Body of pancreas (tissue), 4 donors: ENCODE measurements around the gene TMEM106C. TPM values are rescaled to one million over a fixed set of nuclear protein-coding genes. Genes with fewer than 3 reads are reported as not detected.
A peak's percentile ranks its signal among the peaks of the same experiment; 100 is the strongest.

Experiments
- ATAC-seq: fragments of 150-250 bp; one replicate; pipeline ENCODE4 v1.9.1; 2016
- DNase-seq, 4 donors: peaks; one replicate each; pipeline ENCODE4 v3.0.0-alpha.2; 2019
- H3K27ac ChIP-seq, 4 donors: fragments of 200-600 bp; sonication (generic); 1 replicate in 3 of 4; 2 replicates in 1 of 4; pipeline versions ENCODE4 v1.5.1 to v1.6.1; 2016 to 2019; ENCODE audit warnings: mild to moderate bottlenecking in 1 of 4, mixed read lengths in 1 of 4, moderate library complexity in 1 of 4
- H3K27me3 ChIP-seq, 2 donors: fragments of 200-600 bp; sonication (generic); one replicate each; pipeline ENCODE4 v1.6.0; 2016; ENCODE audit warnings: mild to moderate bottlenecking in 1 of 2
- H3K36me3 ChIP-seq, 2 donors: fragments of 200-600 bp; sonication (generic); replicated peaks in 1 of 2; 2 replicates each; pipeline ENCODE4 v1.5.1; 2016; ENCODE audit warnings: low read depth in 2 of 2; ENCODE audit not compliant: insufficient read depth in 1 of 2
- H3K4me1 ChIP-seq: fragments of 200-600 bp; sonication (generic); one replicate; pipeline ENCODE4 v1.6.0; 2016
- H3K4me3 ChIP-seq, 2 donors: fragments of 200-600 bp; sonication (generic); 1 replicate in 1 of 2; 2 replicates in 1 of 2; pipeline ENCODE4 v1.5.1; 2016 to 2019
- H3K9me3 ChIP-seq, 3 donors: fragments of 200-600 bp; sonication (generic); 1 replicate in 2 of 3; 2 replicates in 1 of 3; pipeline ENCODE4 v1.5.1; 2016
- POLR2A ChIP-seq, 3 donors: fragments of 450-650 bp; IDR thresholded peaks; one replicate each; pipeline ENCODE4 v1.6.1; 2016; ENCODE audit warnings: antibody characterized with exemption in 3 of 3, mild to moderate bottlenecking in 2 of 3
- WGBS, 2 donors: methylation state at CpG; one replicate each; pipeline ENCODE4 v1.1.5; 2017; 5-methylcytosine and 5-hydroxymethylcytosine counted together
- intact Hi-C: fragments of 100-400 bp; cut with DNase I; formaldehyde crosslinking; loops from one replicate; pipeline ENCODE4 v1.15.1; 2023
- total RNA-seq, 2 donors: library from RNA; depleted of rRNA; stranded (reverse); fragments of >200 nt; gene quantifications; one replicate each; pipeline ENCODE4 v1.1.0, GENCODE V29; 2016
- TF ChIP-seq, protein P1 (sequence below), 7 experiments: fragments of 450-650 bp in 4 of 7; fragments of 200-600 bp in 3 of 7; sonication (generic) in 3 of 7; IDR thresholded peaks; one replicate each; pipeline ENCODE4 v1.5.1; 2016 to 2019; ENCODE audit warnings: antibody characterized with exemption in 7 of 7

Gene TMEM106C
- total RNA-seq, 2 donors from 2014 or later, result 38.2 to 47.0 TPM

DNA sequence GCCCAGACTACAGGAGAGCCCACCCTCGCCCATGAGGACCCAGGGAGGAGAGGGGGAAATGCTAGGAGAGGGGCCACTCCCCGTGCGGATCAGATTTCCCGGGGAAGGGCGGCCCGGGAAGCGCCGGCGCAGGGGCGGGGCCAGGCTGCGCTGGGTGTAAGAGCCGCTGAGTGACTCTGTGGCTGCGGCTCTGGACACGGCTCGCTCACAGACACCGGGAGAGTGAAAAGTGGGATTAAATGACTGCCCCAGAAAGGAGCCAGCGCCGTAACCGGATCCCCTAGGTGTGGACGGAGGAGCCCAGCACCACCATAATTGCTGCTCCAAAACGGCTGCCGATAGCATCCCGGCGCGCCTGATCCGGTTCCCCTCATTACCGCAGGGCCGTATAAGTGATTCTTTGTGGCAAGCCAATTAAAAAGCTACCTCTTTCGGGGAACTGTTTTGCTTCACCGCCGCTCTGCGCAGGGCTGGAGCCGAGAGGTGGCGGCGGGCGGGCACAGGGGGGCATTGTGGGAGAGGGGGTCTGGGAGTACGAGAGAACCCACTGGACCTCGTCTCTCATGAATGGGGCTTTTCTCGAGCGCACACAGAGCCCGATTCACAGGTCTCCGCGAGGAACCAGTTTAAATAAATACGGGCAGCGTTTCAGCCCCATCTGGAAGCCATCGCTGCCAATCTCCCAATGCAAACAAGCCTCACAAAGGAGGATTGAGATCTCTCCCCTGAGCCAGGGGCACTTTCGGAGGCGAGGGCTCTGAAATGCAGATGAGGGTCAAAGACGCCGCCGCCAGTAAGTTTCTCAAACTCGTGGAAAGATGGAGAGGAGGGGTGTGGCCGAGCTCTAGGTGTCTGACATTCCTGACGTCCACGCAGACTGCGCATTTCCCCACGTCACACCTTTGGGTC is 38.4 kb downstream of the TMEM106C start:
- TF ChIP-seq, protein P1, sequence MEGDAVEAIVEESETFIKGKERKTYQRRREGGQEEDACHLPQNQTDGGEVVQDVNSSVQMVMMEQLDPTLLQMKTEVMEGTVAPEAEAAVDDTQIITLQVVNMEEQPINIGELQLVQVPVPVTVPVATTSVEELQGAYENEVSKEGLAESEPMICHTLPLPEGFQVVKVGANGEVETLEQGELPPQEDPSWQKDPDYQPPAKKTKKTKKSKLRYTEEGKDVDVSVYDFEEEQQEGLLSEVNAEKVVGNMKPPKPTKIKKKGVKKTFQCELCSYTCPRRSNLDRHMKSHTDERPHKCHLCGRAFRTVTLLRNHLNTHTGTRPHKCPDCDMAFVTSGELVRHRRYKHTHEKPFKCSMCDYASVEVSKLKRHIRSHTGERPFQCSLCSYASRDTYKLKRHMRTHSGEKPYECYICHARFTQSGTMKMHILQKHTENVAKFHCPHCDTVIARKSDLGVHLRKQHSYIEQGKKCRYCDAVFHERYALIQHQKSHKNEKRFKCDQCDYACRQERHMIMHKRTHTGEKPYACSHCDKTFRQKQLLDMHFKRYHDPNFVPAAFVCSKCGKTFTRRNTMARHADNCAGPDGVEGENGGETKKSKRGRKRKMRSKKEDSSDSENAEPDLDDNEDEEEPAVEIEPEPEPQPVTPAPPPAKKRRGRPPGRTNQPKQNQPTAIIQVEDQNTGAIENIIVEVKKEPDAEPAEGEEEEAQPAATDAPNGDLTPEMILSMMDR (IDR thresholded peaks at IDR 0.05), result no peak
- no peak for TF ChIP-seq POLR2A (IDR thresholded peaks at IDR 0.05)
- H3K4me3 ChIP-seq, result no peak overlapping the region
- no peaks in the 10 kb centered on the region for H3K9me3 ChIP-seq
- H3K27ac ChIP-seq, result no peak overlapping the region
- H3K36me3 ChIP-seq, result no peaks in the 10 kb centered on the region
- intact Hi-C loops, result no loop called here
- H3K27me3 ChIP-seq, result peaks cover 0 to 35% of the 10 kb centered on the region in 2 donors
- H3K4me1 ChIP-seq, result peaks cover 44% of the 10 kb centered on the region
- WGBS, 2 donors, result 1 to 3% methylated on average over 25 to 57 of the region's 57 CpGs
- peak; percentile 66 for ATAC-seq
- peak; percentile 17 to 58 (median 32) for DNase-seq

DNA sequence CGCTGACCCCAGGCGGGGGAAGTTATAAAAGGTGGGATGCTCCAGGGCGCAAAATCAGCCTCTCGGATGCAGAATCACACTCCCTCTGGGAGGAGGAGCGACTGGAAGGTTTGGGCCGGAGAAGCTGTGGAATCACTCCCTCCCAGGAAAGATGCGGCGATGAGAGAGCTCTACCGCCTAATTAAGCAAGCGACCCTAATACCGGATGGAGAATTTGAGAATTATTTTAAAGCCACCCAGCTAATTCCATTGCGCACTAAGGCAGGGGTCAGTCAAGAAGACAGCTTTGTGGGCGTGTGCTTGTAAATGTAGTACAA is 39.0 kb downstream of the TMEM106C start:
- no peak for DNase-seq
- H3K36me3 ChIP-seq, result no peaks in the 10 kb centered on the region
- no peak overlapping the region for H3K4me3 ChIP-seq
- intact Hi-C loops, result no loop called here
- no peaks in the 10 kb centered on the region for H3K9me3 ChIP-seq
- no peak overlapping the region for H3K27ac ChIP-seq
- H3K27me3 ChIP-seq, result peaks cover 0 to 35% of the 10 kb centered on the region in 2 donors
- H3K4me1 ChIP-seq, result peaks cover 44% of the 10 kb centered on the region
- no peak for ATAC-seq
- 5 to 11% methylated on average over 11 to 13 of the region's 13 CpGs for WGBS, 2 donors
- TF ChIP-seq, protein P1 (IDR thresholded peaks at IDR 0.05), result no peak
- no peak for TF ChIP-seq POLR2A (IDR thresholded peaks at IDR 0.05)

DNA sequence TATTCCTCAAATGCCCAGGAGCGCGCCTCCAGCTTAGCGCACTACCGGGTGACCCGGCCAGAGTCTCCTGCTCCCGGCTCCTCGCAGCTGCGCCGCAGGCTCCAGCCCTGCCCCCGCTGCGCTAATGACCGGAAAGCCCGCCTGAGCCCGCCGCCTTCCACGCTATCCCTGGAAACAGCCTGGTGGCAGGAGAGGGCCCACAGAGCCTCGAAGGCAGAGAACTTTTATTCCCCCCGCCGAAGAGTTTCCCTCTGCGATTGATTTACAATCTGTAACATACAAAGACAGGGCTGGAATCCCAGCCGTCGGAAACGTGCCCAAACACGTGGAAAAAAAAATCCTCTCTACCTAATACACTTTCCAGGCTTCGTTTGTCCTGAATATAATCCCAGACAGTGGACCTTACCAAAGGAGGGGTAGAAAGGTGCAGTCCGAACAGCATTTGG is 39.4 kb downstream of the TMEM106C start:
- no peak for TF ChIP-seq POLR2A (IDR thresholded peaks at IDR 0.05)
- TF ChIP-seq, protein P1 (IDR thresholded peaks at IDR 0.05), result no peak
- Histone ChIP-seq H3K4me3 (no peak overlapping the region), H3K27me3 (peaks cover 0 to 35% of the 10 kb centered on the region in 2 donors), H3K4me1 (peaks cover 44% of the 10 kb centered on the region), H3K27ac (no peak overlapping the region), H3K36me3 (no peaks in the 10 kb centered on the region), H3K9me3 (no peaks in the 10 kb centered on the region)
- intact Hi-C loops, result no loop called here
- DNase-seq (peak; percentile 29 to 58 (median 46)), ATAC-seq (peak; percentile 57)
- 2% methylated on average over 10 to 26 of the region's 26 CpGs for WGBS, 2 donors

DNA sequence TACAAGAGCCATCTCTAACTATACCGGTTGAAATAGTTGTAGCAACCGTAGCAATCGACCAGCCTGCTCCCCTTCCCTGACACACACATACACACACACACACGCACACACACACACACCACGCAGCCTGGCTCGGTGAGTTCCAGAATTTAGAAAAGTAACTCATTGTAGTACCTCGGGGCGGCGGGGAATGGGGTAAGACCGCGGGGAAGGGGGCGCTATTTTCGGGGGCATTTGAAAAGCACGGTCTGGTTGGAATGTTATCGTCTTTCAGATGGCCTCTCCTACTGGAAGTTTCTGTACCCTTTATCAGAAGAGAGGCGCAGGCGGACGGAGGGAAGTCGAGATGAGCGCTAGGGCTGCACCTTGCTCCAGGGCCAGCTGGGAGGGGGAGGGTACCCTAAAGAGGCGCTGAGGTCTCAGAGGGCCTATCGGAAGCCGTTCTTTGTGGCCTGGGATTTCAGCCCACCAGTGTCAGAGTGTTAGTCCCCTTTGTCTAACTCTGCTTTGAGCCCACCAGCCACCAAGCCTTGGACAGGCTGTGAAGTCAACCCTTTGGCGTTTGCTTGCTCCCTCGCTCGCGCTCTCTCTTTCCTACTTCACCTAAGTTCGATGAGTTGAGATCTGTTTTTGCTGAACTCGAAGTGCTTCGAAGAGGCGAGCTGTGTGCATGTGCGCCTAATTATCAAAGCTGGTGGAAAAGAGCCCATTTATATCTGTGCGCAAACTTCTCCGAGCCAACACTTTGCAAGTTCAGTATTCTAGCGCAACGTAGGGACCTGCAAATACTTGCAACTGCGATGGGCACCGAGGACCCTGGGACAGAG is 40.0 kb downstream of the TMEM106C start:
- Histone ChIP-seq H3K27me3 (peaks cover 0 to 35% of the 10 kb centered on the region in 2 donors), H3K4me1 (peaks cover 44% of the 10 kb centered on the region), H3K4me3 (no peak overlapping the region), H3K36me3 (no peaks in the 10 kb centered on the region), H3K9me3 (no peaks in the 10 kb centered on the region), H3K27ac (no peak overlapping the region)
- intact Hi-C loops, result no loop called here
- TF ChIP-seq, protein P1 (IDR thresholded peaks at IDR 0.05), result no peak
- no peak for TF ChIP-seq POLR2A (IDR thresholded peaks at IDR 0.05)
- WGBS, 2 donors, result 7 to 19% methylated on average over 37 to 38 of the region's 38 CpGs
- ATAC-seq, result no peak
- DNase-seq, result no peak
